Fibroblast of lung (primary cell): ENCODE results near the gene NEU3. TPM values are rescaled to one million over a fixed set of nuclear protein-coding genes. Genes with fewer than 3 reads are reported as not detected.

Source experiments
- DNase-seq, 2 donors: peaks; one replicate each; pipeline versions ENCODE4 v3.0.0 to v3.0.0-alpha.2; 2010; ENCODE audit warnings: low read depth in 2 of 2
- H2AFZ ChIP-seq: 2 replicates; pipeline ENCODE4 v1.5.1; 2012; ENCODE audit warnings: low read length, control low read depth, inconsistent platforms
- H3K27ac ChIP-seq: 2 replicates; pipeline ENCODE4 v1.5.1; 2011; ENCODE audit warnings: low read length, control low read depth; ENCODE audit not compliant: insufficient read depth
- H3K27me3 ChIP-seq: 2 replicates; pipeline ENCODE4 v1.5.1; 2011; ENCODE audit warnings: mild to moderate bottlenecking, low read length; ENCODE audit not compliant: control insufficient read depth, insufficient read depth
- H3K36me3 ChIP-seq: 2 replicates; pipeline ENCODE4 v1.5.1; 2011; ENCODE audit warnings: low read length; ENCODE audit not compliant: control insufficient read depth, insufficient read depth
- H3K4me1 ChIP-seq: 2 replicates; pipeline ENCODE4 v1.5.1; 2011; ENCODE audit warnings: low read length; ENCODE audit not compliant: control insufficient read depth, insufficient read depth; ENCODE audit errors: extremely low read depth
- H3K4me2 ChIP-seq: 2 replicates; pipeline ENCODE4 v1.5.1; 2011; ENCODE audit warnings: low read length, control low read depth; ENCODE audit not compliant: insufficient read depth; ENCODE audit errors: extremely low read depth
- H3K4me3 ChIP-seq, 4 experiments: fragments of 200-600 bp in 1 of 4; sonication (generic) in 1 of 4; replicated peaks in 1 of 4; 2 replicates each; pipeline ENCODE4 v1.5.1; 2011 to 2016; ENCODE audit warnings: low read length in 4 of 4, low read depth in 3 of 4, mild to moderate bottlenecking in 3 of 4, control low read depth in 2 of 4, inconsistent platforms in 1 of 4, mixed read lengths in 1 of 4; ENCODE audit not compliant: insufficient read depth in 1 of 4; ENCODE audit errors: control extremely low read depth in 1 of 4
- H3K79me2 ChIP-seq: 2 replicates; pipeline ENCODE4 v1.5.1; 2012; ENCODE audit warnings: mild to moderate bottlenecking, low read length, inconsistent platforms; ENCODE audit not compliant: control insufficient read depth, insufficient read depth
- H3K9ac ChIP-seq: 2 replicates; pipeline ENCODE4 v1.5.1; 2011; ENCODE audit warnings: mild to moderate bottlenecking, low read length, control low read depth; ENCODE audit not compliant: insufficient read depth
- H3K9me3 ChIP-seq: 2 replicates; pipeline ENCODE4 v1.5.1; 2012; ENCODE audit warnings: low read depth, low read length; ENCODE audit not compliant: control insufficient read depth, insufficient read depth
- H4K20me1 ChIP-seq: 2 replicates; pipeline ENCODE4 v1.5.1; 2011; ENCODE audit warnings: low read length; ENCODE audit not compliant: control insufficient read depth, insufficient read depth; ENCODE audit errors: extremely low read depth
- EZH2 ChIP-seq: IDR thresholded peaks from 2 replicates; pipeline ENCODE4 v1.5.1; 2012; ENCODE audit warnings: low read length, control low read depth, mild to moderate bottlenecking; ENCODE audit errors: missing control alignments
- polyA plus RNA-seq, 2 donors: library from polyadenylated mRNA; depleted of rRNA in 1 of 2; stranded (reverse) in 1 of 2; unstranded in 1 of 2; fragments of >200 nt; gene quantifications; 2 replicates each; pipeline ENCODE4 v1.2.1, GENCODE V29; 2011 to 2012; ENCODE audit warnings: missing spikeins in 1 of 2
- total RNA-seq: library from RNA; depleted of rRNA; stranded (reverse); fragments of >200 nt; gene quantifications from 2 replicates; pipeline ENCODE4 v1.2.1, GENCODE V29; 2014
- TF ChIP-seq, protein P1 (sequence below), 2 donors: IDR thresholded peaks in 1 of 2; conservative IDR thresholded peaks in 1 of 2; 1 replicate in 1 of 2; 2 replicates in 1 of 2; pipeline ENCODE4 v1.5.1; 2011 to 2012; ENCODE audit warnings: low read length in 2 of 2, control low read depth in 1 of 2, inconsistent platforms in 1 of 2, low read depth in 1 of 2, mild to moderate bottlenecking in 1 of 2

The NEU3 gene
- total and polyA plus RNA-seq, 2 donors (not counting 1 experiment from before 2014, with no cell fraction given) = 5.0 to 6.6 TPM

DNA sequence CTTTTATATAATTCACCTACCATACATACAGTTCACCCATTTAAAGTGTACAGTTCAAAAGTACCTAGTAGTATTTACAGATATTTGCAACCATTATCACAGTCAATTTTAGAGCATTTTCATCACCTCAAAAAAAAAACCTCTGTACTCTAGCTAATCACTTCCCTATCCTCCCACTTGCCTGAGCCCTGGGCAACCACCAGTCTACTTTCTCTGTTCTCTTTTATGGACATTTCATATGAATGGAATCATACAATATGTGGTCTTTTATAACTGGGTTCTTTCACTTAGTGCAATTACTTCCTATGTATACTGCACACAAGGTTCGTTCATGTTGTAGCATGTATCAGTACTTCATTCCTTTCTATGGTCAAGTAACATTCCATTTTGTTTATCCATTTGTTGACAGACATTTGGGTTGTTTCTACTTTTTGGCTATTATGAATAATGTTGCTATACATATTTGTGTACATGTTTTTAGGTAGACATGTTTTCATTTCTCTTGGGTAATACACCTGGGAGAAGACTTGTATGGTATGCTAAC, 17.8 kb upstream of the NEU3 start:
- H3K27me3 ChIP-seq = no peaks in the 10 kb centered on the region
- H3K4me2 ChIP-seq = no peak overlapping the region
- H3K36me3 ChIP-seq = peaks cover 9% of the 10 kb centered on the region
- H3K27ac ChIP-seq = no peak overlapping the region
- H3K4me1 ChIP-seq = no peaks in the 10 kb centered on the region
- no peaks in the 10 kb centered on the region for H3K9me3 ChIP-seq
- H2AFZ ChIP-seq = no peak overlapping the region
- no peak for DNase-seq
- H4K20me1 ChIP-seq = no peaks in the 10 kb centered on the region
- no peak for TF ChIP-seq EZH2
- TF ChIP-seq, protein P1, sequence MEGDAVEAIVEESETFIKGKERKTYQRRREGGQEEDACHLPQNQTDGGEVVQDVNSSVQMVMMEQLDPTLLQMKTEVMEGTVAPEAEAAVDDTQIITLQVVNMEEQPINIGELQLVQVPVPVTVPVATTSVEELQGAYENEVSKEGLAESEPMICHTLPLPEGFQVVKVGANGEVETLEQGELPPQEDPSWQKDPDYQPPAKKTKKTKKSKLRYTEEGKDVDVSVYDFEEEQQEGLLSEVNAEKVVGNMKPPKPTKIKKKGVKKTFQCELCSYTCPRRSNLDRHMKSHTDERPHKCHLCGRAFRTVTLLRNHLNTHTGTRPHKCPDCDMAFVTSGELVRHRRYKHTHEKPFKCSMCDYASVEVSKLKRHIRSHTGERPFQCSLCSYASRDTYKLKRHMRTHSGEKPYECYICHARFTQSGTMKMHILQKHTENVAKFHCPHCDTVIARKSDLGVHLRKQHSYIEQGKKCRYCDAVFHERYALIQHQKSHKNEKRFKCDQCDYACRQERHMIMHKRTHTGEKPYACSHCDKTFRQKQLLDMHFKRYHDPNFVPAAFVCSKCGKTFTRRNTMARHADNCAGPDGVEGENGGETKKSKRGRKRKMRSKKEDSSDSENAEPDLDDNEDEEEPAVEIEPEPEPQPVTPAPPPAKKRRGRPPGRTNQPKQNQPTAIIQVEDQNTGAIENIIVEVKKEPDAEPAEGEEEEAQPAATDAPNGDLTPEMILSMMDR (conservative IDR thresholded peaks at IDR 0.05 in 1 of 2, IDR thresholded peaks at IDR 0.05 in 1 of 2; ENCODE audit: low read depth in 1 of 2, low read length in 2 of 2) = no peak
- H3K9ac ChIP-seq = no peak overlapping the region
- no peak overlapping the region for H3K4me3 ChIP-seq
- peaks cover 2% of the 10 kb centered on the region for H3K79me2 ChIP-seq

DNA sequence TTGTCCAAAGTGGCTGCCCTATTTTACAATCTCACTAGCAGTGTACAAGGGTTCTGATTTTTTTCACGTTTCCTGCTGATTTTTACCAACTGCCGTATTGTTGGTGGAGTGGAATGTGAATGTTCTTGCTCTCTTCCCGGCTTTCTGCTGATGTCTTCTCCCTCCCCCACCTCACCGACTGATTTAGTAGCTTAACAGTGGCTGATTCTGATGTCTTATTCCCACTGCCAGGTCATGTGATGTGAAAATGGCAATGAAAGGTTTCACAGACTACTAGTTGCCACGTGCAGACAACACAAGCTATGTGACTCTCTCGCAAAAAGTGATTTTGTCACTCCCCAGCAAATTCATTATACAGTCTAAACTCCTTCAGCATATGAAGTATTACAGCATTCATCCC, 17.3 kb upstream of the NEU3 start:
- Histone ChIP-seq H3K9me3 (no peaks in the 10 kb centered on the region), H3K79me2 (no peaks in the 10 kb centered on the region), H4K20me1 (no peaks in the 10 kb centered on the region), H3K4me2 (no peak overlapping the region), H3K27ac (no peak overlapping the region), H3K4me1 (no peaks in the 10 kb centered on the region), H3K4me3 (no peak overlapping the region), H3K9ac (no peak overlapping the region), H3K36me3 (peaks cover 10% of the 10 kb centered on the region), H2AFZ (no peak overlapping the region), H3K27me3 (no peaks in the 10 kb centered on the region)
- no peak for TF ChIP-seq EZH2
- TF ChIP-seq, protein P1 (conservative IDR thresholded peaks at IDR 0.05 in 1 of 2, IDR thresholded peaks at IDR 0.05 in 1 of 2; ENCODE audit: low read depth in 1 of 2, low read length in 2 of 2) = no peak
- no peak for DNase-seq

DNA sequence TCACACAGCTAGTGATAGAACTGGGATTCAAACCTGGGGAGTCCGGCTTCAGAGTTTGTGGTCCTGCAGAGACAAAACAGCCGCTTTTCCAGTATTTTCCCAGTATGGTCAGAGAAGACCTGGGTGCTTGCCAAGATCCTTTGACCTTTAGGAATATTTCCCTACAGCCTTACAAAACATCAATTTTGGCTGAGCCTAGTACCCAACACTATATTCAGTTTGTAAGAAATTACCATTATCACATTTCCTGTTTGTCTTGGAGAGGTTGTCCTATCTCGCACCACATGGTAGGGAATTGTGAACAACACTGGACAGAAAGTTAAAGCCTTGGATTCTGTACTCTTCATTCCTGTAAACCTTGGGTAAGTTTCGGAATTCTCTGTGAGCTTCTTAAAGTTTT, 10.7 kb upstream of the NEU3 start:
- Histone ChIP-seq H3K4me1 (no peaks in the 10 kb centered on the region), H3K27ac (no peak overlapping the region), H3K4me2 (no peak overlapping the region), H4K20me1 (no peaks in the 10 kb centered on the region), H3K36me3 (peaks cover 10% of the 10 kb centered on the region), H3K4me3 (no peak overlapping the region), H3K79me2 (no peaks in the 10 kb centered on the region), H3K9me3 (no peaks in the 10 kb centered on the region), H3K27me3 (no peaks in the 10 kb centered on the region), H2AFZ (no peak overlapping the region), H3K9ac (no peak overlapping the region)
- no peak for DNase-seq
- no peak for TF ChIP-seq EZH2
- TF ChIP-seq, protein P1 (conservative IDR thresholded peaks at IDR 0.05 in 1 of 2, IDR thresholded peaks at IDR 0.05 in 1 of 2; ENCODE audit: low read depth in 1 of 2, low read length in 2 of 2) = no peak
